Thyroid gland (tissue), 4 donors: ENCODE data around the gene IFNAR1. TPM values are rescaled to one million over a fixed set of nuclear protein-coding genes. Genes with fewer than 3 reads are reported as not detected.
"Not testable (repeated sequence)": the region's sequence is repeated elsewhere in the genome, so short reads cannot be mapped to it uniquely, and the experiment has no call there.

Source experiments
- DNase-seq, 2 donors: peaks; one replicate each; pipeline ENCODE4 v3.0.0-alpha.2; 2019
- H3K27ac ChIP-seq, 3 donors: fragments of 200-600 bp; sonication (generic); 1 replicate in 2 of 3; 2 replicates in 1 of 3; pipeline ENCODE4 v1.5.1; 2016 to 2019; ENCODE audit warnings: mild to moderate bottlenecking in 1 of 3, moderate library complexity in 1 of 3
- H3K27me3 ChIP-seq: fragments of 200-600 bp; sonication (generic); one replicate; pipeline ENCODE4 v1.5.1; 2019
- H3K36me3 ChIP-seq, 2 donors: fragments of 200-600 bp; sonication (generic); one replicate each; pipeline ENCODE4 v1.5.1; 2016 to 2019
- H3K4me1 ChIP-seq, 2 donors: fragments of 200-600 bp; sonication (generic); one replicate each; pipeline ENCODE4 v1.5.1; 2017 to 2019
- H3K4me3 ChIP-seq, 3 donors: fragments of 200-600 bp; sonication (generic); replicated peaks in 1 of 3; 1 replicate in 2 of 3; 2 replicates in 1 of 3; pipeline ENCODE4 v1.5.1; 2016; ENCODE audit warnings: mild to moderate bottlenecking in 1 of 3
- H3K9me3 ChIP-seq: fragments of 200-600 bp; sonication (generic); one replicate; pipeline ENCODE4 v1.5.1; 2017
- CTCF ChIP-seq, 6 experiments: fragments of 200-600 bp in 3 of 6; fragments of 450-650 bp in 3 of 6; sonication (generic) in 3 of 6; IDR thresholded peaks; one replicate each; pipeline ENCODE4 v1.5.1; 2016 to 2019; ENCODE audit warnings: antibody characterized with exemption in 6 of 6, mild to moderate bottlenecking in 2 of 6, inconsistent platforms in 1 of 6, moderate library complexity in 1 of 6
- POLR2A ChIP-seq, 2 donors: fragments of 450-650 bp; IDR thresholded peaks; one replicate each; pipeline ENCODE4 v1.6.1; 2017; ENCODE audit warnings: antibody characterized with exemption in 2 of 2, mild to moderate bottlenecking in 2 of 2, moderate library complexity in 1 of 2
- WGBS, 2 donors: methylation state at CpG; one replicate each; pipeline ENCODE4 v1.1.5; 2017; 5-methylcytosine and 5-hydroxymethylcytosine counted together
- intact Hi-C: fragments of 100-400 bp; cut with DNase I; formaldehyde crosslinking; loops from one replicate; pipeline ENCODE4 v1.15.1; 2023
- total RNA-seq, 4 donors: library from RNA; depleted of rRNA; stranded (reverse); fragments of >200 nt; gene quantifications; one replicate each; pipeline ENCODE4 v1.2.3, GENCODE V29; 2016

The IFNAR1 gene
- total RNA-seq, 4 donors from 2014 or later, result 37.0 to 51.2 (median 42.4) TPM

- WGBS, 2 donors, result 85% methylated on average over 14 of the region's 14 CpGs
- no peaks in the 10 kb centered on the region for H3K4me1 ChIP-seq
- TF ChIP-seq POLR2A (IDR thresholded peaks at IDR 0.05) (no peak), CTCF (IDR thresholded peaks at IDR 0.05) (no peak)
- no peak overlapping the region for H3K27ac ChIP-seq
- no peaks in the 10 kb centered on the region for H3K9me3 ChIP-seq
- no peak overlapping the region for H3K4me3 ChIP-seq
- intact Hi-C loops, result no loop called here
- no peak for DNase-seq
- no peaks in the 10 kb centered on the region for H3K27me3 ChIP-seq
- H3K36me3 ChIP-seq, result no peaks in the 10 kb centered on the region
These were observed 6.8 kb upstream of the IFNAR1 start for GRCh38 chr21:33317786-33318486.

GRCh38 chr21:33321005-33321404, 3.8 kb upstream of the IFNAR1 start:
- DNase-seq, result peak in 1 of 2 donors; percentile 28
- WGBS, 2 donors, result 87 to 92% methylated on average over 17 of the region's 17 CpGs
- H3K27ac ChIP-seq, H3K9me3 ChIP-seq, H3K4me1 ChIP-seq, H3K27me3 ChIP-seq, H3K36me3 ChIP-seq, H3K4me3 ChIP-seq, intact Hi-C loops: not testable (repeated sequence)

- DNase-seq, H3K27me3 ChIP-seq, H3K4me3 ChIP-seq, intact Hi-C loops, H3K36me3 ChIP-seq, H3K9me3 ChIP-seq: not testable (repeated sequence)
- peak overlapping the region in 1 of 3 donors; percentile 96 for H3K27ac ChIP-seq
- H3K4me1 ChIP-seq, result peaks cover 22 to 29% of the 10 kb centered on the region in 2 donors
These were observed 1.2 kb upstream of the IFNAR1 start for GRCh38 chr21:33323610-33324009.

GRCh38 chr21:33325222-33326067, 675 bp downstream of the IFNAR1 start:
- 0% methylated on average over 20 to 23 of the region's 28 CpGs for WGBS, 2 donors
- no peaks in the 10 kb centered on the region for H3K36me3 ChIP-seq
- peak; percentile 68 to 72 for DNase-seq
- intact Hi-C loops, result no loop called here
- H3K4me3 ChIP-seq, result peak overlapping the region; percentile 93 to 98 (median 93)
- H3K27ac ChIP-seq, result peak overlapping the region; percentile 96 to 98 (median 98)
- no peaks in the 10 kb centered on the region for H3K27me3 ChIP-seq
- TF ChIP-seq CTCF (IDR thresholded peaks at IDR 0.05) (no peak), POLR2A (IDR thresholded peaks at IDR 0.05) (no peak)
- peaks cover 22 to 29% of the 10 kb centered on the region in 2 donors for H3K4me1 ChIP-seq
- H3K9me3 ChIP-seq, result no peaks in the 10 kb centered on the region

GRCh38 chr21:33327326-33327725, 2.6 kb downstream of the IFNAR1 start:
- H3K27me3 ChIP-seq, result no peaks in the 10 kb centered on the region
- WGBS, 2 donors, result 79 to 83% methylated on average over 3 of the region's 3 CpGs
- no peak overlapping the region for H3K27ac ChIP-seq
- intact Hi-C loops, result no loop called here
- no peak overlapping the region for H3K4me3 ChIP-seq
- DNase-seq, result no peak
- no peaks in the 10 kb centered on the region for H3K36me3 ChIP-seq
- H3K9me3 ChIP-seq, result no peaks in the 10 kb centered on the region
- TF ChIP-seq CTCF (IDR thresholded peaks at IDR 0.05) (no peak), POLR2A (IDR thresholded peaks at IDR 0.05) (no peak)
- H3K4me1 ChIP-seq, result peaks cover 22 to 29% of the 10 kb centered on the region in 2 donors
